Measurements from ENCODE around the gene CCR9. TPM values are rescaled to one million over a fixed set of nuclear protein-coding genes. Genes with fewer than 3 reads are reported as not detected.

The CCR9 gene
- total and polyA plus RNA-seq, 10 of the 15 experiments (the other 5 are each of a cell fraction or from before 2014, with no cell fraction given), result 0.05 to 3.9 (median 2.4) TPM

DNA sequence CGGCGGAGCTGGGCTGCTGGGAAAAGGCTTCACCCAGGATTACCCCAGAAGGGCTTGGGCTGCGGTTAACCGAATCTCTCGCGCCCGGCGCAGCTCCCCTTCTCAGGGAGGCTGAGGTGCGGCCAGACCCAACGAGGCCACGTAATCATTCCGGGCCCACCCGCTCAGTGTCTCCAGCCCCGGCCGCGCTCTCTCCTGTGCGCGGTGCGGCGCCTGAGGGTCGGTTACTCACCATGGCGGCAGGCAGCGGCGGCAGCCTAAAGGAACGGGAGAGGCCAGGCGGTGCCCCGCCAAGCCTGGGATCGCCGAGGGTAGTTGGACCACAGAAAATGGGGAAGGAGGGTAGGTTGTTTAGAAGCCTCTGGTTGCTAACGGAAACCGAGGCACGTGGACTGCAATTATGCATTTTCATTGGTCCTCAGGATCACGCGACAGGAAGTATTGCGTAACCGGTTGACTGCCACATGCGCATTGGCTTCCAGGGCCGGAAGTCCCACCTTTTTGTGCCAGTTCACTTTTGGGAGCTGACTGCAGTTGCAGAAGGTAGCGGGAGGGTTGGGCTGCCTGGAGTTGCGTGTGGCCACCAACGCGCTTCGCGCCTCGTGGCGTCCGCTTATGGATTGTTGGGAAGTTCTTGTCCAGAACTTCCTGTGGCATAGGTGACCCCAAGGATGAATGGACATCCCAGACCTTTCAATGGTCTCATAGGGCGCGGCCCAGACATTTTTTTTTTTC is 44.4 kb upstream of the CCR9 start, which contains the start of gene LZTFL1 (continued):
- TF ChIP-seq, protein P1, sequence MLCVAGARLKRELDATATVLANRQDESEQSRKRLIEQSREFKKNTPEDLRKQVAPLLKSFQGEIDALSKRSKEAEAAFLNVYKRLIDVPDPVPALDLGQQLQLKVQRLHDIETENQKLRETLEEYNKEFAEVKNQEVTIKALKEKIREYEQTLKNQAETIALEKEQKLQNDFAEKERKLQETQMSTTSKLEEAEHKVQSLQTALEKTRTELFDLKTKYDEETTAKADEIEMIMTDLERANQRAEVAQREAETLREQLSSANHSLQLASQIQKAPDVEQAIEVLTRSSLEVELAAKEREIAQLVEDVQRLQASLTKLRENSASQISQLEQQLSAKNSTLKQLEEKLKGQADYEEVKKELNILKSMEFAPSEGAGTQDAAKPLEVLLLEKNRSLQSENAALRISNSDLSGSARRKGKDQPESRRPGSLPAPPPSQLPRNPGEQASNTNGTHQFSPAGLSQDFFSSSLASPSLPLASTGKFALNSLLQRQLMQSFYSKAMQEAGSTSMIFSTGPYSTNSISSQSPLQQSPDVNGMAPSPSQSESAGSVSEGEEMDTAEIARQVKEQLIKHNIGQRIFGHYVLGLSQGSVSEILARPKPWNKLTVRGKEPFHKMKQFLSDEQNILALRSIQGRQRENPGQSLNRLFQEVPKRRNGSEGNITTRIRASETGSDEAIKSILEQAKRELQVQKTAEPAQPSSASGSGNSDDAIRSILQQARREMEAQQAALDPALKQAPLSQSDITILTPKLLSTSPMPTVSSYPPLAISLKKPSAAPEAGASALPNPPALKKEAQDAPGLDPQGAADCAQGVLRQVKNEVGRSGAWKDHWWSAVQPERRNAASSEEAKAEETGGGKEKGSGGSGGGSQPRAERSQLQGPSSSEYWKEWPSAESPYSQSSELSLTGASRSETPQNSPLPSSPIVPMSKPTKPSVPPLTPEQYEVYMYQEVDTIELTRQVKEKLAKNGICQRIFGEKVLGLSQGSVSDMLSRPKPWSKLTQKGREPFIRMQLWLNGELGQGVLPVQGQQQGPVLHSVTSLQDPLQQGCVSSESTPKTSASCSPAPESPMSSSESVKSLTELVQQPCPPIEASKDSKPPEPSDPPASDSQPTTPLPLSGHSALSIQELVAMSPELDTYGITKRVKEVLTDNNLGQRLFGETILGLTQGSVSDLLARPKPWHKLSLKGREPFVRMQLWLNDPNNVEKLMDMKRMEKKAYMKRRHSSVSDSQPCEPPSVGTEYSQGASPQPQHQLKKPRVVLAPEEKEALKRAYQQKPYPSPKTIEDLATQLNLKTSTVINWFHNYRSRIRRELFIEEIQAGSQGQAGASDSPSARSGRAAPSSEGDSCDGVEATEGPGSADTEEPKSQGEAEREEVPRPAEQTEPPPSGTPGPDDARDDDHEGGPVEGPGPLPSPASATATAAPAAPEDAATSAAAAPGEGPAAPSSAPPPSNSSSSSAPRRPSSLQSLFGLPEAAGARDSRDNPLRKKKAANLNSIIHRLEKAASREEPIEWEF (IDR thresholded peaks at IDR 0.05; ENCODE audit: insufficient replicate concordance, low read depth, low read length), result no peak
- TF ChIP-seq, protein P2, sequence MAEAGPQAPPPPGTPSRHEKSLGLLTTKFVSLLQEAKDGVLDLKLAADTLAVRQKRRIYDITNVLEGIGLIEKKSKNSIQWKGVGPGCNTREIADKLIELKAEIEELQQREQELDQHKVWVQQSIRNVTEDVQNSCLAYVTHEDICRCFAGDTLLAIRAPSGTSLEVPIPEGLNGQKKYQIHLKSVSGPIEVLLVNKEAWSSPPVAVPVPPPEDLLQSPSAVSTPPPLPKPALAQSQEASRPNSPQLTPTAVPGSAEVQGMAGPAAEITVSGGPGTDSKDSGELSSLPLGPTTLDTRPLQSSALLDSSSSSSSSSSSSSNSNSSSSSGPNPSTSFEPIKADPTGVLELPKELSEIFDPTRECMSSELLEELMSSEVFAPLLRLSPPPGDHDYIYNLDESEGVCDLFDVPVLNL (IDR thresholded peaks at IDR 0.05; ENCODE audit: low read depth, low read length), result no peak
- TF ChIP-seq SRF (IDR thresholded peaks at IDR 0.05; ENCODE audit: low read depth in 2 of 2, low read length in 2 of 2) (no peak), ASH2L (IDR thresholded peaks at IDR 0.05; ENCODE audit: borderline replicate concordance, low read depth) (no peak), SMAD1 (IDR thresholded peaks at IDR 0.05; ENCODE audit: low read depth, partially characterized antibody) (no peak), MEF2A (IDR thresholded peaks at IDR 0.05; ENCODE audit: insufficient read depth, low read depth, low read length) (no peak), POU2F2 (IDR thresholded peaks at IDR 0.05; ENCODE audit: borderline replicate concordance, low read depth, low read length) (peak; percentile 94; the same call in 2 of the 3 replicates), TCF7 (IDR thresholded peaks at IDR 0.05; ENCODE audit: borderline replicate concordance) (no peak), EP300 (IDR thresholded peaks at IDR 0.05; ENCODE audit: borderline replicate concordance in 1 of 2, control insufficient read depth in 1 of 2, low read depth in 2 of 2, low read length in 2 of 2) (no peak), EGR1 (IDR thresholded peaks at IDR 0.05; ENCODE audit: borderline replicate concordance in 1 of 2, low read depth in 2 of 2, low read length in 2 of 2) (0 out of 3 replicates have a peak, but pooled peaks of 1 of the 2 experiments have one; percentile 2), ETV6 (conservative IDR thresholded peaks at IDR 0.05 in 1 of 2, IDR thresholded peaks at IDR 0.05 in 1 of 2; ENCODE audit: borderline replicate concordance in 1 of 2, low read depth in 1 of 2) (no peak), PAX5 (IDR thresholded peaks at IDR 0.05; ENCODE audit: borderline replicate concordance, low read depth, low read length) (no peak), BACH1 (IDR thresholded peaks at IDR 0.05; ENCODE audit: borderline replicate concordance) (no peak; the same call in 1 of the 2 replicates)
- TF ChIP-seq, protein P3, sequence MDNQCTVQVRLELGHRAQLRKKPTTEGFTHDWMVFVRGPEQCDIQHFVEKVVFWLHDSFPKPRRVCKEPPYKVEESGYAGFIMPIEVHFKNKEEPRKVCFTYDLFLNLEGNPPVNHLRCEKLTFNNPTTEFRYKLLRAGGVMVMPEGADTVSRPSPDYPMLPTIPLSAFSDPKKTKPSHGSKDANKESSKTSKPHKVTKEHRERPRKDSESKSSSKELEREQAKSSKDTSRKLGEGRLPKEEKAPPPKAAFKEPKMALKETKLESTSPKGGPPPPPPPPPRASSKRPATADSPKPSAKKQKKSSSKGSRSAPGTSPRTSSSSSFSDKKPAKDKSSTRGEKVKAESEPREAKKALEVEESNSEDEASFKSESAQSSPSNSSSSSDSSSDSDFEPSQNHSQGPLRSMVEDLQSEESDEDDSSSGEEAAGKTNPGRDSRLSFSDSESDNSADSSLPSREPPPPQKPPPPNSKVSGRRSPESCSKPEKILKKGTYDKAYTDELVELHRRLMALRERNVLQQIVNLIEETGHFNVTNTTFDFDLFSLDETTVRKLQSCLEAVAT (IDR thresholded peaks at IDR 0.05), result peak; percentile 80
- TF ChIP-seq, protein P4, sequence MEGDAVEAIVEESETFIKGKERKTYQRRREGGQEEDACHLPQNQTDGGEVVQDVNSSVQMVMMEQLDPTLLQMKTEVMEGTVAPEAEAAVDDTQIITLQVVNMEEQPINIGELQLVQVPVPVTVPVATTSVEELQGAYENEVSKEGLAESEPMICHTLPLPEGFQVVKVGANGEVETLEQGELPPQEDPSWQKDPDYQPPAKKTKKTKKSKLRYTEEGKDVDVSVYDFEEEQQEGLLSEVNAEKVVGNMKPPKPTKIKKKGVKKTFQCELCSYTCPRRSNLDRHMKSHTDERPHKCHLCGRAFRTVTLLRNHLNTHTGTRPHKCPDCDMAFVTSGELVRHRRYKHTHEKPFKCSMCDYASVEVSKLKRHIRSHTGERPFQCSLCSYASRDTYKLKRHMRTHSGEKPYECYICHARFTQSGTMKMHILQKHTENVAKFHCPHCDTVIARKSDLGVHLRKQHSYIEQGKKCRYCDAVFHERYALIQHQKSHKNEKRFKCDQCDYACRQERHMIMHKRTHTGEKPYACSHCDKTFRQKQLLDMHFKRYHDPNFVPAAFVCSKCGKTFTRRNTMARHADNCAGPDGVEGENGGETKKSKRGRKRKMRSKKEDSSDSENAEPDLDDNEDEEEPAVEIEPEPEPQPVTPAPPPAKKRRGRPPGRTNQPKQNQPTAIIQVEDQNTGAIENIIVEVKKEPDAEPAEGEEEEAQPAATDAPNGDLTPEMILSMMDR (IDR thresholded peaks at IDR 0.05 in 2 of 3, conservative IDR thresholded peaks at IDR 0.05 in 1 of 3; ENCODE audit: control insufficient read depth in 2 of 3, extremely low read depth in 1 of 3, insufficient read depth in 1 of 3, low read depth in 3 of 3, low read length in 3 of 3), result no peak
- TF ChIP-seq, protein P5, sequence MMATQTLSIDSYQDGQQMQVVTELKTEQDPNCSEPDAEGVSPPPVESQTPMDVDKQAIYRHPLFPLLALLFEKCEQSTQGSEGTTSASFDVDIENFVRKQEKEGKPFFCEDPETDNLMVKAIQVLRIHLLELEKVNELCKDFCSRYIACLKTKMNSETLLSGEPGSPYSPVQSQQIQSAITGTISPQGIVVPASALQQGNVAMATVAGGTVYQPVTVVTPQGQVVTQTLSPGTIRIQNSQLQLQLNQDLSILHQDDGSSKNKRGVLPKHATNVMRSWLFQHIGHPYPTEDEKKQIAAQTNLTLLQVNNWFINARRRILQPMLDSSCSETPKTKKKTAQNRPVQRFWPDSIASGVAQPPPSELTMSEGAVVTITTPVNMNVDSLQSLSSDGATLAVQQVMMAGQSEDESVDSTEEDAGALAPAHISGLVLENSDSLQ (IDR thresholded peaks at IDR 0.05), result peak; percentile 79
